ENCODE results near the gene P4HA1. TPM values are rescaled to one million over a fixed set of nuclear protein-coding genes. Genes with fewer than 3 reads are reported as not detected.

Gene P4HA1
- total and polyA plus RNA-seq, 9 of the 15 experiments (the other 6 are each of a cell fraction or from before 2014, with no cell fraction given), result 20.2 to 177 (median 28.6) TPM

DNA sequence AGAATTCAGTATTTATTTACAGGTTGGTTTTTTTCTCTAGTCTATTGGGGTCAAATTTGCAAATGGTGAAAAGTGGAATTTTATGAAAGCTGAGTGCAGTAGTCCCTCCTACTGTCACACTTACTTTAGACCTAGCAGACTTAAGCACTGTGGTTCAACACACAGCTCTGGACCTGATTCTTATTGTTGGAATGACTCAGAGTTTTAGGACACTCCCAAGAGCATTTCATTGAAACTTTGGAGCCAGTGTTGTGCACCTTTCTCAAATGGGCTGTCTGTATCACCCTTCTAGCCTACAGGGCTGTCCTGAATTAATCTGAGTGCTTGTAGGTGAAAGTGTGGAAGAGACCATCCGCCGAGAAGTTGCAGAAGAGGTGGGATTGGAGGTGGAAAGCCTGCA lies 29.7 kb upstream of the P4HA1 start (continued):
- no peak for TF ChIP-seq SPI1 (IDR thresholded peaks at IDR 0.05; ENCODE audit: borderline replicate concordance, low read depth, low read length)

GRCh38 chr10:73119952-73120351 lies 23.3 kb upstream of the P4HA1 start:
- no peak for ATAC-seq
- POLR2A ChIA-PET, result interaction anchor here (1.1 kb wide), 2 partner anchors 15 kb away, joined by 3 read pairs; no protein-coding TSS in a partner anchor
- H3K27ac ChIP-seq (ENCODE audit: extremely low read depth, low read depth, low read length), result no peak overlapping the region

GRCh38 chr10:73119457-73119856 lies 22.8 kb upstream of the P4HA1 start:
- CTCF ChIA-PET (ENCODE audit: low intra/inter-chr PET ratio), result no interaction called here
- Histone ChIP-seq H3K9me1 (ENCODE audit: control insufficient read depth, insufficient read depth, low read length) (no peaks in the 10 kb centered on the region), H3K36me3 (ENCODE audit: control insufficient read depth, insufficient read depth, low read length) (peaks cover 37% of the 10 kb centered on the region), H2AFZ (ENCODE audit: low read depth, low read length) (no peak overlapping the region), H3K27ac (ENCODE audit: extremely low read depth, low read depth, low read length) (no peak overlapping the region), H3K4me3 (no peak overlapping the region), H4K20me1 (replicated peaks; ENCODE audit: control insufficient read depth, insufficient read depth, low read length) (no peaks in the 10 kb centered on the region), H3K4me1 (replicated peaks in 1 of 2; ENCODE audit: control insufficient read depth in 2 of 2, insufficient read depth in 2 of 2, low read length in 2 of 2) (peaks cover 0 to 7% of the 10 kb centered on the region in 2 experiments; a peak in 3 of 5 replicates), H3K9me3 (replicated peaks; ENCODE audit: control insufficient read depth, insufficient read depth, low read depth, low read length) (no peaks in the 10 kb centered on the region), H3K79me2 (ENCODE audit: control insufficient read depth, insufficient read depth, low read length) (no peaks in the 10 kb centered on the region), H3K9ac (ENCODE audit: insufficient read depth in 1 of 2, low read depth in 2 of 2, low read length in 2 of 2) (no peak overlapping the region), H3K27me3 (ENCODE audit: control insufficient read depth in 2 of 2, insufficient read depth in 2 of 2, low read length in 2 of 2) (no peaks in the 10 kb centered on the region), H3K4me2 (ENCODE audit: insufficient read depth, low read length) (no peak overlapping the region)
- POLR2A ChIA-PET, result interaction anchor here (1.1 kb wide), 1 partner anchor 15 kb away, joined by 3 read pairs; no protein-coding TSS in a partner anchor
- DNase-seq (ENCODE audit: extremely low read depth in 1 of 4, low spot score in 3 of 4) (no peak), FAIRE-seq (no peak), ATAC-seq (no peak)
- no peak for TF ChIP-seq HDAC2 (IDR thresholded peaks at IDR 0.05)
- TF ChIP-seq, protein P1, sequence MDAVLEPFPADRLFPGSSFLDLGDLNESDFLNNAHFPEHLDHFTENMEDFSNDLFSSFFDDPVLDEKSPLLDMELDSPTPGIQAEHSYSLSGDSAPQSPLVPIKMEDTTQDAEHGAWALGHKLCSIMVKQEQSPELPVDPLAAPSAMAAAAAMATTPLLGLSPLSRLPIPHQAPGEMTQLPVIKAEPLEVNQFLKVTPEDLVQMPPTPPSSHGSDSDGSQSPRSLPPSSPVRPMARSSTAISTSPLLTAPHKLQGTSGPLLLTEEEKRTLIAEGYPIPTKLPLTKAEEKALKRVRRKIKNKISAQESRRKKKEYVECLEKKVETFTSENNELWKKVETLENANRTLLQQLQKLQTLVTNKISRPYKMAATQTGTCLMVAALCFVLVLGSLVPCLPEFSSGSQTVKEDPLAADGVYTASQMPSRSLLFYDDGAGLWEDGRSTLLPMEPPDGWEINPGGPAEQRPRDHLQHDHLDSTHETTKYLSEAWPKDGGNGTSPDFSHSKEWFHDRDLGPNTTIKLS (IDR thresholded peaks at IDR 0.05; ENCODE audit: borderline replicate concordance, low read depth), result no peak
- TF ChIP-seq MEIS2 (IDR thresholded peaks at IDR 0.05; ENCODE audit: partially characterized antibody), result no peak
- no peak for TF ChIP-seq ATF7 (IDR thresholded peaks at IDR 0.05)
- TF ChIP-seq KAT8 (IDR thresholded peaks at IDR 0.05; ENCODE audit: low read depth), result no peak
- no peak for TF ChIP-seq SNIP1 (IDR thresholded peaks at IDR 0.05; ENCODE audit: low read depth)
- TF ChIP-seq XRCC5 (IDR thresholded peaks at IDR 0.05; ENCODE audit: low read depth, low read length), result no peak
- no peak for TF ChIP-seq ZNF41 (CRISPR knock-in tag; conservative IDR thresholded peaks at IDR 0.05)
- TF ChIP-seq RNF2 (IDR thresholded peaks at IDR 0.05), result no peak
- no peak for TF ChIP-seq CBX3 (IDR thresholded peaks at IDR 0.05; ENCODE audit: borderline replicate concordance in 1 of 2, low read length in 2 of 2)
- TF ChIP-seq ZBTB7A (IDR thresholded peaks at IDR 0.05; ENCODE audit: borderline replicate concordance, control insufficient read depth, low read depth, low read length), result no peak
- no TSS peak for BruUV-seq (replicated peaks)
- intact Hi-C loops (cut with micrococcal nuclease), result no loop called here
- 85% methylated on average over 1 of the region's 1 CpG for WGBS (ENCODE audit: insufficient coverage, low coverage, missing lambda C conversion rate)
- in situ Hi-C loops (cut with MboI), result no loop called here

More at GRCh38 chr10:73119952-73120351, 23.3 kb upstream of the P4HA1 start:
- CTCF ChIA-PET (ENCODE audit: low intra/inter-chr PET ratio), result no interaction called here
- no peaks in the 10 kb centered on the region for H3K79me2 ChIP-seq (ENCODE audit: control insufficient read depth, insufficient read depth, low read length)
- peaks cover 0 to 7% of the 10 kb centered on the region in 2 experiments; a peak in 2 of 5 replicates for H3K4me1 ChIP-seq (replicated peaks in 1 of 2; ENCODE audit: control insufficient read depth in 2 of 2, insufficient read depth in 2 of 2, low read length in 2 of 2)
- no peaks in the 10 kb centered on the region for H3K9me3 ChIP-seq (replicated peaks; ENCODE audit: control insufficient read depth, insufficient read depth, low read depth, low read length)
- H4K20me1 ChIP-seq (replicated peaks; ENCODE audit: control insufficient read depth, insufficient read depth, low read length), result no peaks in the 10 kb centered on the region
- peaks cover 39% of the 10 kb centered on the region for H3K36me3 ChIP-seq (ENCODE audit: control insufficient read depth, insufficient read depth, low read length)
- intact Hi-C loops (cut with micrococcal nuclease) (no loop called here), in situ Hi-C loops (cut with MboI) (no loop called here)
- H3K9ac ChIP-seq (ENCODE audit: insufficient read depth in 1 of 2, low read depth in 2 of 2, low read length in 2 of 2), result no peak overlapping the region
- no peak overlapping the region for H3K4me2 ChIP-seq (ENCODE audit: insufficient read depth, low read length)
- WGBS (ENCODE audit: insufficient coverage, low coverage, missing lambda C conversion rate), result 75% methylated on average over 4 of the region's 4 CpGs
- DNase-seq (ENCODE audit: extremely low read depth in 1 of 4, low spot score in 3 of 4) (no peak), FAIRE-seq (no peak)
- no peaks in the 10 kb centered on the region for H3K27me3 ChIP-seq (ENCODE audit: control insufficient read depth in 2 of 2, insufficient read depth in 2 of 2, low read length in 2 of 2)
- BruUV-seq (replicated peaks), result no TSS peak
- TF ChIP-seq ZNF785 (CRISPR knock-in tag; IDR thresholded peaks at IDR 0.05), result no peak
- no peak overlapping the region for H3K4me3 ChIP-seq
- no peak overlapping the region for H2AFZ ChIP-seq (ENCODE audit: low read depth, low read length)
- H3K9me1 ChIP-seq (ENCODE audit: control insufficient read depth, insufficient read depth, low read length), result no peaks in the 10 kb centered on the region
